Cardiac atrium fibroblast (primary cell): ENCODE results near the gene MUC6. TPM values are rescaled to one million over a fixed set of nuclear protein-coding genes. Genes with fewer than 3 reads are reported as not detected.

Source experiments
- total RNA-seq: library from RNA; depleted of rRNA; stranded (reverse); fragments of >200 nt; gene quantifications from 2 replicates; pipeline ENCODE4 v1.2.3, GENCODE V29; 2015

MUC6 gene
- total RNA-seq = not detected in 2 replicates

DNA sequence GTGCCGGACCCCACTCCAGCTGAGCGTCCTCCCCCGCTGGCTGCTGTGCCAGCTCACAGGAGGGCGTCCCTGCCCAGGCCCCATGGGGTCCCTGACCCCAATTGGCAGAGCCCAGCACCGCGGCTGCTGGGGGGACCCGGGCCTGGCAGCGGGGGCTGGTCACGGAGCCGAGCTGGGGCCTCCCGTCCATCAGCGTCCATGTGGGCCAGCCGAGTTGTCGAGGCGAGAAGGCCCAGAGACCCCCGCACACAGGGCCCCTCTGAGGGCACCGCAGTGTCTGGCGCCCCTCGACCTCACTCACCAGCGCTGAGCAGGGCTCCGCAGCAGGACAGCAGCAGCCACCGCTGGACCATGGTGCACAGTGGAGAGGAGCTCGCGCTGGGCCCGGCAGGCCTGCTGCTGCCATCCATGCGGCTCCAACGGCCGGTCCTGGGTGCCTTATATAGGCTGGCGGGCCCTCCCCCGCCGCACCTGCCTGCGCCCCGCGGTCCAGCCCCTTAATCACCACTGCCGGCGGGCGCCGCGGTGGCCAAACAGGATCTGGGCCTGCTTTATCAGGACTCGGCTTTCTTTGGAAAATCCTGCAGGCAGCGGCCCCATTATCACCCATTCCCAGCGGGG lies at the start of gene MUC6:
MUC6 (minus strand) TSS at position 416 of the 621 bp plus-strand sequence; CDS start at position 353, 63 bp downstream.

DNA sequence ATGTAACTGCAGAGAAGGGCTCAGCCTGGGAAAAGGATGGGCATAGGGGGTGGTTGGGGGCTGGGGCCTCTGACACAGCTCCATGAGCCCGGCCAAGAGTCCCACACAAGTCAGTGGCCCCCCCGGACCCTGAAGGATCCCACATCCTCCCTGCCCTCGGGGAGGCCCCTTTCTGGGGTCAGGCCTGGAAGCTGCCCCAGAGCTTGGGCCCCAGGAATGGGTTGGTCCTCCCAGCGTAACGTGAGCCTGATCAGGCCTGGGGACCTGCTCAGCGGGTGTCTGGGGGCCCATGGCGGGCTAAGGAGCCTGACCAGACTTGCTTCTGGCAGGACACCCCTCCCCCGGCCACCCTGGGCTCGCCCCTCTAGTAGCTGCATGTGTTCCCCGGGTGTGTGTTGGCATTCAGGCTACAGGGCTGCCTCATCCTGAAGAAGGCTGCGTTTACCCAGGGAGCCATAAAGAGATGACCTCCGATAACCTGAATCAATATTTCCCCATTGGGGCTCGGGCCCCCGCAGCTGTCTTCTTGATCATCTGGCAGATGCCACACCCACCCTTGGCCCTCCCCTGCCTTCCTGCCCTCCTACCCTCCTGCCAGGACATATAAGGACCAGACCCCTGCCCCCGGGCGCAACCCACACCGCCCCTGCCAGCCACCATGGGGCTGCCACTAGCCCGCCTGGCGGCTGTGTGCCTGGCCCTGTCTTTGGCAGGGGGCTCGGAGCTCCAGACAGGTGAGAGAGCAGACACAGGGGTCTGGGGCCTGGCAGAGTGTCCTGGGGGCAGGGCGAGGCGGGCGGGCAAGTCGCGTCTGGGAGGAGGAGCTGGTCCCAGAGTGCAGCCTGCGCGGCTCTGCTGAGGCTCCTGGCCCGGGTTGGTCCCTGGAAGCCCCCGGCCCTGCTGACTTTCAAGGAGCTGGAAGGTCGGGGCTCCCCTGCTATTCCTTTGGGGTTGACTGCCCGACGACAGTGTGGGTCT lies 38.0 kb upstream of the MUC6 start, which contains the start of gene MUC2:
MUC2 (plus strand) TSS at position 631 of the 978 bp plus-strand sequence.

Other genes with a start within 250 kb of the MUC6 start
- 0.97 and 2.2 TPM in 2 replicates for gene CEND1, start 246.6 kb downstream of the MUC6 start, total RNA-seq
- gene SLC25A22, start 238.4 kb downstream of the MUC6 start, total RNA-seq = 26.9 and 46.8 TPM in 2 replicates
- gene PIDD1, start 231.5 kb downstream of the MUC6 start, total RNA-seq = 5.2 and 7.2 TPM in 2 replicates
- 498 and 553 TPM in 2 replicates for gene RPLP2, start 226.8 kb downstream of the MUC6 start, total RNA-seq
- gene PNPLA2, start 217.8 kb downstream of the MUC6 start, total RNA-seq = 27.1 and 29.4 TPM in 2 replicates
- 0.32 and 0.72 TPM in 2 replicates for gene CRACR2B, start 208.8 kb downstream of the MUC6 start, total RNA-seq
- gene CD151, start 203.8 kb downstream of the MUC6 start, total RNA-seq = 654 and 667 TPM in 2 replicates
- gene POLR2L, start 194.2 kb downstream of the MUC6 start, total RNA-seq = 209 and 229 TPM in 2 replicates
- gene TSPAN4, start 193.9 kb downstream of the MUC6 start, total RNA-seq = 281 and 292 TPM in 2 replicates
- 93.6 and 228 TPM in 2 replicates for gene CHID1, start 125.9 kb downstream of the MUC6 start, total RNA-seq
- gene AP2A2, start 110.8 kb downstream of the MUC6 start, total RNA-seq = 49.2 and 63.0 TPM in 2 replicates
- not detected in 2 replicates for gene MUC2, start 38.2 kb upstream of the MUC6 start, total RNA-seq
- gene MUC5AC, start 121.2 kb upstream of the MUC6 start, total RNA-seq = not detected in 2 replicates
- 0.16 TPM in 1 of 2 replicates, not detected in the other for gene MUC5B, start 186.3 kb upstream of the MUC6 start, total RNA-seq